ENCODE measurements around the gene ALG10.
A peak's percentile ranks its signal among the peaks of the same experiment; 100 is the strongest.
"Not testable (repeated sequence)": the region's sequence is repeated elsewhere in the genome, so short reads cannot be mapped to it uniquely, and the experiment has no call there.

DNA sequence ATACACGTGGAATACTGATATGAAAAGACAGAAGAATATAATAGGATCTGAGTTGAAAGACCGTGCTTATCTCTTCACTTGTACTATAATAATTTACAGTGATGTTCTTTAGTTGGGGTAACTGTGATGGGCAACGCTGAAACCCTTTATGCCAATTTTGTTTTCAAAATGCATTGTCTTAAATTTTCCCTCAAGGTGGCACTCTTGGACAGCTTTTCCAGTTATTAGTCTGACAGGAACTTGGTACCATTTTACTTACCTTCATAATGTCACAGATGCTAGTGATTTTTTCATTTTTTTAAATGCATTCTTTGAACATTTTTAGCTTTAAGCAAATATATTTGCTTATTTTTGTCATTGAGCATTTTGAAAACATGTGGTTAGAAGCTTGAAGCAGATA, 16.1 kb downstream of the ALG10 start:
- TF ChIP-seq, protein P1, sequence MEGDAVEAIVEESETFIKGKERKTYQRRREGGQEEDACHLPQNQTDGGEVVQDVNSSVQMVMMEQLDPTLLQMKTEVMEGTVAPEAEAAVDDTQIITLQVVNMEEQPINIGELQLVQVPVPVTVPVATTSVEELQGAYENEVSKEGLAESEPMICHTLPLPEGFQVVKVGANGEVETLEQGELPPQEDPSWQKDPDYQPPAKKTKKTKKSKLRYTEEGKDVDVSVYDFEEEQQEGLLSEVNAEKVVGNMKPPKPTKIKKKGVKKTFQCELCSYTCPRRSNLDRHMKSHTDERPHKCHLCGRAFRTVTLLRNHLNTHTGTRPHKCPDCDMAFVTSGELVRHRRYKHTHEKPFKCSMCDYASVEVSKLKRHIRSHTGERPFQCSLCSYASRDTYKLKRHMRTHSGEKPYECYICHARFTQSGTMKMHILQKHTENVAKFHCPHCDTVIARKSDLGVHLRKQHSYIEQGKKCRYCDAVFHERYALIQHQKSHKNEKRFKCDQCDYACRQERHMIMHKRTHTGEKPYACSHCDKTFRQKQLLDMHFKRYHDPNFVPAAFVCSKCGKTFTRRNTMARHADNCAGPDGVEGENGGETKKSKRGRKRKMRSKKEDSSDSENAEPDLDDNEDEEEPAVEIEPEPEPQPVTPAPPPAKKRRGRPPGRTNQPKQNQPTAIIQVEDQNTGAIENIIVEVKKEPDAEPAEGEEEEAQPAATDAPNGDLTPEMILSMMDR (IDR thresholded peaks at IDR 0.05), result peak in 1 of 3 donors; percentile 20
- not testable (repeated sequence) for TF ChIP-seq POLR2A, POLR2AphosphoS5 (IDR thresholded peaks at IDR 0.05)
